Measurements from ENCODE around the gene TPD52L3. TPM values are rescaled to one million over a fixed set of nuclear protein-coding genes. Genes with fewer than 3 reads are reported as not detected.

Gene TPD52L3
- total and polyA plus RNA-seq, 7 experiments from 2014 or later = not detected

GRCh38 chr9:6330958-6331634 lies 2.9 kb downstream of the TPD52L3 start:
- Histone ChIP-seq H3K9me3 (ENCODE audit: control insufficient read depth in 2 of 3, low read length in 3 of 3) (no peaks in the 10 kb centered on the region), H3K4me1 (ENCODE audit: control insufficient read depth in 2 of 2, insufficient read depth in 2 of 2, low read length in 2 of 2) (no peaks in the 10 kb centered on the region), H3K4me3 (ENCODE audit: low read length) (no peak overlapping the region), H3K27me3 (ENCODE audit: control insufficient read depth in 2 of 2, insufficient read depth in 2 of 2, low read length in 2 of 2) (no peaks in the 10 kb centered on the region), H3K36me3 (ENCODE audit: control insufficient read depth in 2 of 3, insufficient read depth in 3 of 3, low read length in 3 of 3) (no peaks in the 10 kb centered on the region), H3K27ac (ENCODE audit: low read depth, low read length) (no peak overlapping the region)
- ChIA-PET POLR2A (no interaction called here), CTCF (no interaction called here)
- peaks cover 2 to 44% (median 15%) of the 10 kb centered on the region in 11 donors for H3K9me3 Mint-ChIP-seq
- peaks cover 0 to 17% (median 2%) of the 10 kb centered on the region in 5 donors for H3K36me3 Mint-ChIP-seq
- intact Hi-C loops (cut with micrococcal nuclease) = no loop called here
- no peak for DNase-seq
- no peak overlapping the region for H3K4me3 Mint-ChIP-seq
- no peaks in the 10 kb centered on the region for H3K4me1 Mint-ChIP-seq
- no peak for ATAC-seq
- H3K27me3 Mint-ChIP-seq = peaks cover 10 to 31% (median 14%) of the 10 kb centered on the region in 5 donors
- H3K27ac Mint-ChIP-seq = no peak overlapping the region

DNA sequence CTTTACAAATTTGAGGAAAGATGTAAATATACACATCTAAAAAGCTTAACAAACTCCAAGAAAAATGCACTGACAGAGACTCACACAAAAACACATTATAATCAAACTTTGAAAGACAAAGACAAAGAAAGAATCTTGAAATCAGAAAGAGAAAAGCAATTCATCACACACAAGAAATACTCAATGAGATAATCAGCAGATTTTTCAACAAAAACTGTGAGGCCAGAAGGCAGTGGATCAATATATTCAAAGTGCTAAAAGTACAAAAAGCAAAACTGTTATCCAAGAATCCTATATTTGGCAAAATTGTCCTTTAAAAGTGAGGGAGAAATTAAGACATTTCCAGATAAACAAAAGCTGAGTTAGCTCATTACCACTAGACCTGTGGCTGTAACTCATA lies 6.1 kb downstream of the TPD52L3 start:
- H3K27me3 ChIP-seq (ENCODE audit: control insufficient read depth in 2 of 2, insufficient read depth in 2 of 2, low read length in 2 of 2) = no peaks in the 10 kb centered on the region
- H3K4me3 ChIP-seq (ENCODE audit: low read length) = no peak overlapping the region
- ATAC-seq (no peak), DNase-seq (no peak)
- H3K4me1 ChIP-seq (ENCODE audit: control insufficient read depth in 2 of 2, insufficient read depth in 2 of 2, low read length in 2 of 2) = no peaks in the 10 kb centered on the region
- intact Hi-C loops (cut with micrococcal nuclease) = no loop called here
- Mint-ChIP-seq H3K36me3 (peaks cover 0 to 21% (median 2%) of the 10 kb centered on the region in 5 donors), H3K9me3 (peaks cover 2 to 44% (median 19%) of the 10 kb centered on the region in 11 donors), H3K4me1 (no peaks in the 10 kb centered on the region), H3K27ac (no peak overlapping the region), H3K27me3 (peaks cover 23 to 50% (median 31%) of the 10 kb centered on the region in 5 donors), H3K4me3 (no peak overlapping the region)
- ChIA-PET POLR2A (no interaction called here), CTCF (interaction anchor here (0.6 kb wide), 1 partner anchor 280 kb away, joined by 3 read pairs; no protein-coding TSS in a partner anchor)
- no peak overlapping the region for H3K27ac ChIP-seq (ENCODE audit: low read depth, low read length)
- H3K36me3 ChIP-seq (ENCODE audit: control insufficient read depth in 2 of 3, insufficient read depth in 3 of 3, low read length in 3 of 3) = no peaks in the 10 kb centered on the region
- no peaks in the 10 kb centered on the region for H3K9me3 ChIP-seq (ENCODE audit: control insufficient read depth in 2 of 3, low read length in 3 of 3)

GRCh38 chr9:6348766-6349165 lies 20.6 kb downstream of the TPD52L3 start:
- Mint-ChIP-seq H3K9me3 (no peaks in the 10 kb centered on the region), H3K4me1 (no peaks in the 10 kb centered on the region), H3K27ac (no peak overlapping the region), H3K36me3 (no peaks in the 10 kb centered on the region), H3K27me3 (peaks cover 6 to 37% (median 14%) of the 10 kb centered on the region in 5 donors), H3K4me3 (no peak overlapping the region)
- no peak overlapping the region for H3K27ac ChIP-seq (ENCODE audit: low read depth, low read length)
- H3K4me3 ChIP-seq (ENCODE audit: low read length) = no peak overlapping the region
- no peaks in the 10 kb centered on the region for H3K36me3 ChIP-seq (ENCODE audit: control insufficient read depth in 2 of 3, insufficient read depth in 3 of 3, low read length in 3 of 3)
- no peaks in the 10 kb centered on the region for H3K4me1 ChIP-seq (ENCODE audit: control insufficient read depth in 2 of 2, insufficient read depth in 2 of 2, low read length in 2 of 2)
- ATAC-seq = no peak
- no peak for DNase-seq
- no peaks in the 10 kb centered on the region for H3K9me3 ChIP-seq (ENCODE audit: control insufficient read depth in 2 of 3, low read length in 3 of 3)
- intact Hi-C loops (cut with micrococcal nuclease) = no loop called here
- no peaks in the 10 kb centered on the region for H3K27me3 ChIP-seq (ENCODE audit: control insufficient read depth in 2 of 2, insufficient read depth in 2 of 2, low read length in 2 of 2)
- POLR2A ChIA-PET = no interaction called here
- CTCF ChIA-PET = interaction anchor here (0.7 to 1.0 kb wide), 5 partner anchors 8 to 222 kb away, joined by 3 to 4 read pairs (median 3); no protein-coding TSS in a partner anchor

DNA sequence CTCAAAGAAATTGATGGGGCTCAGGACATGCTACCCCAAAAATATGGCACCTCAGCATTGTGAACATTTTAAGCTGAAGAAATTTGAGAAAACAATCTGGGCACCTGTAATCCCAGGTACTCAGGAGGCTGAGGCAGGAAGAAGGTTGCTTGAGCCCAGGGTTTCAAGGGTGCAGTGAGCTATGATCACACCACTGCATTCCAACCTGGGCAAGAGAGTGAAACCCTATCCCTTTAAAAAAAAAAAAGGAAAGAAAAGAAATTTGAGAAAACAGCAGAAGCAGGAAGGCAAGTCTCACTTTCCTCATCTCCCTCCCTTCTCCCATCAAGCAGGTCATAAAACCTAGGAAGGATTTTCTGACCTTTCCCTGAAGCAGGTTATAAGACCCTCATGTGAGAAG lies 23.6 kb downstream of the TPD52L3 start:
- DNase-seq (no peak), ATAC-seq (no peak)
- H3K27me3 Mint-ChIP-seq = peaks cover 11 to 27% (median 14%) of the 10 kb centered on the region in 5 donors
- Histone ChIP-seq H3K27me3 (ENCODE audit: control insufficient read depth in 2 of 2, insufficient read depth in 2 of 2, low read length in 2 of 2) (no peaks in the 10 kb centered on the region), H3K4me1 (ENCODE audit: control insufficient read depth in 2 of 2, insufficient read depth in 2 of 2, low read length in 2 of 2) (no peaks in the 10 kb centered on the region), H3K27ac (ENCODE audit: low read depth, low read length) (no peak overlapping the region), H3K36me3 (ENCODE audit: control insufficient read depth in 2 of 3, insufficient read depth in 3 of 3, low read length in 3 of 3) (no peaks in the 10 kb centered on the region), H3K9me3 (ENCODE audit: control insufficient read depth in 2 of 3, low read length in 3 of 3) (no peaks in the 10 kb centered on the region), H3K4me3 (ENCODE audit: low read length) (no peak overlapping the region)
- peaks cover 0 to 16% (median 0%) of the 10 kb centered on the region in 7 donors for H3K4me1 Mint-ChIP-seq
- no peak overlapping the region for H3K27ac Mint-ChIP-seq
- H3K9me3 Mint-ChIP-seq = no peaks in the 10 kb centered on the region
- ChIA-PET CTCF (interaction anchor here (7.4 kb wide), 1 partner anchor 215 kb away, joined by 88 read pairs; no protein-coding TSS in a partner anchor), POLR2A (no interaction called here)
- no peaks in the 10 kb centered on the region for H3K36me3 Mint-ChIP-seq
- intact Hi-C loops (cut with micrococcal nuclease) = loop anchor here in 1 of 2 donors (5.0 to 10.0 kb wide), 2 partner anchors 143 to 299 kb away; no protein-coding TSS in a partner anchor
- H3K4me3 Mint-ChIP-seq = no peak overlapping the region

- no peak overlapping the region for H3K27ac ChIP-seq (ENCODE audit: low read depth, low read length)
- no peak overlapping the region for H3K4me3 ChIP-seq (ENCODE audit: low read length)
- DNase-seq = peak in 8 of 9 donors; percentile 22 to 69 (median 58)
- Mint-ChIP-seq H3K27ac (no peak overlapping the region), H3K4me1 (peaks cover 0 to 16% (median 0%) of the 10 kb centered on the region in 7 donors), H3K4me3 (no peak overlapping the region), H3K36me3 (no peaks in the 10 kb centered on the region), H3K27me3 (peaks cover 5 to 17% (median 9%) of the 10 kb centered on the region in 5 donors), H3K9me3 (no peaks in the 10 kb centered on the region)
- CTCF ChIA-PET = interaction anchor here (0.8 to 7.4 kb wide), 8 partner anchors 12 to 332 kb away, joined by 3 to 88 read pairs (median 4); partner anchors contain the start of gene UHRF2
- intact Hi-C loops (cut with micrococcal nuclease) = loop anchor here (1.0 to 10.0 kb wide), 9 partner anchors 59 to 332 kb away; partner anchors contain the start of gene UHRF2 (in 1 of the 2)
- H3K36me3 ChIP-seq (ENCODE audit: control insufficient read depth in 2 of 3, insufficient read depth in 3 of 3, low read length in 3 of 3) = no peaks in the 10 kb centered on the region
- H3K27me3 ChIP-seq (ENCODE audit: control insufficient read depth in 2 of 2, insufficient read depth in 2 of 2, low read length in 2 of 2) = no peaks in the 10 kb centered on the region
- no peaks in the 10 kb centered on the region for H3K9me3 ChIP-seq (ENCODE audit: control insufficient read depth in 2 of 3, low read length in 3 of 3)
- ATAC-seq = peak; percentile 92
- POLR2A ChIA-PET = no interaction called here
- no peaks in the 10 kb centered on the region for H3K4me1 ChIP-seq (ENCODE audit: control insufficient read depth in 2 of 2, insufficient read depth in 2 of 2, low read length in 2 of 2)
Measured at GRCh38 chr9:6354072-6354686, 26.0 kb downstream of the TPD52L3 start.

DNA sequence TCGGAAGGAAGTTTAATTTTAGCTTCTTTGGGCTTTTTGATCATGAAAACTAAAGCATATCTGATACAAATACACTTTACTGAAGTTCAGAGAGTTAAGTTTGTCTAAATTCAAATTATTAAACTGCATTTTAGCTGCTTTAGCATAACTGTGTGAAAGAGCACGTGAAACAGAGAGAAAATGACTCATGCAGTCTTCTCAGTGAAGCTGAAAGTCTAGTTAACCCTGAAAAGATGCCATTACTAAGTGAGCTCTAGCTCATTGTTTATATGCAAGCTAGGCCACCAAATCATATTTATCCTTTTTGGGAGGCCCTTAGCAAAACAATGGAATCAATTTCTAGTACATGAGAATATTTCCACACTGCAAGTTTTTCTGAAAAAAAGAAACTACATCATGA lies 27.6 kb downstream of the TPD52L3 start:
- no peaks in the 10 kb centered on the region for H3K36me3 ChIP-seq (ENCODE audit: control insufficient read depth in 2 of 3, insufficient read depth in 3 of 3, low read length in 3 of 3)
- peak overlapping the region in 2 of 9 donors; percentile 3 to 17 for H3K27ac Mint-ChIP-seq
- H3K4me3 ChIP-seq (ENCODE audit: low read length) = no peak overlapping the region
- no peaks in the 10 kb centered on the region for H3K36me3 Mint-ChIP-seq
- H3K4me1 Mint-ChIP-seq = peaks cover 0 to 16% (median 0%) of the 10 kb centered on the region in 7 donors
- no peak for ATAC-seq
- intact Hi-C loops (cut with micrococcal nuclease) = loop anchor here (2.0 to 10.0 kb wide), 2 partner anchors 131 to 139 kb away; no protein-coding TSS in a partner anchor
- H3K4me3 Mint-ChIP-seq = no peak overlapping the region
- H3K9me3 ChIP-seq (ENCODE audit: control insufficient read depth in 2 of 3, low read length in 3 of 3) = no peaks in the 10 kb centered on the region
- no peak for DNase-seq
- no peaks in the 10 kb centered on the region for H3K27me3 ChIP-seq (ENCODE audit: control insufficient read depth in 2 of 2, insufficient read depth in 2 of 2, low read length in 2 of 2)
- H3K4me1 ChIP-seq (ENCODE audit: control insufficient read depth in 2 of 2, insufficient read depth in 2 of 2, low read length in 2 of 2) = no peaks in the 10 kb centered on the region
- H3K9me3 Mint-ChIP-seq = no peaks in the 10 kb centered on the region
- H3K27ac ChIP-seq (ENCODE audit: low read depth, low read length) = no peak overlapping the region
- H3K27me3 Mint-ChIP-seq = peaks cover 4 to 8% (median 5%) of the 10 kb centered on the region in 5 donors
- POLR2A ChIA-PET = no interaction called here
- CTCF ChIA-PET = interaction anchor here (0.6 to 7.4 kb wide), 7 partner anchors 10 to 1257 kb away, joined by 3 to 88 read pairs (median 5); partner anchors contain the start of gene UHRF2
